Breast epithelium (tissue), 3 donors: ENCODE data around the gene TECRL.

Experiments
- POLR2A ChIP-seq: fragments of 450-650 bp; IDR thresholded peaks from one replicate; pipeline ENCODE4 v1.6.1; 2016; ENCODE audit warnings: antibody characterized with exemption, mild to moderate bottlenecking, moderate library complexity
- POLR2AphosphoS5 ChIP-seq, 3 donors: sonication (generic); formaldehyde crosslinking; IDR thresholded peaks; one replicate each; pipeline ENCODE4 v1.6.1; 2017; ENCODE audit warnings: antibody characterized with exemption in 3 of 3
- TF ChIP-seq, protein P1 (sequence below), 3 donors: fragments of 450-650 bp; IDR thresholded peaks; one replicate each; pipeline ENCODE4 v1.5.1; 2016 to 2017; ENCODE audit warnings: antibody characterized with exemption in 3 of 3, mild to moderate bottlenecking in 3 of 3, moderate library complexity in 3 of 3

DNA sequence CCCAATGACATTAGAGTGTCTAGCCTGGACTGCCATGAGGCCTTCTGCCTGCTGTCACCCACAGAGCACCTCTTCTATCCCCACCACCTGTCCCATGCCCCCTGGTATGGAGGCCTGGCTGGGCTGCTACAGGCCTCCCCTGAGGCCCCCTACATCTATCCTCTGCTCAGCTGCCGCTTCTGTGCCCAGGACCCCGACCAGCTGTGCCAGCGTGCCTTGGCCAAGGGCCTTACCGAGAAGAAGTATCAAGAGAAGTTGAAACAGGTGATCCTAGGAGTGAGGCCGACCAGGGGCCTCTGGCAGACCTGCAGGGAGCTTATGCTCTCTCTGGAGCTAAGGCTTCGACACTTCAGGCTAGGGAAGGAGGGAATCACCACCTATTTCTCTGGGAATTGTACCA, 21.7 kb upstream of the TECRL start:
- TF ChIP-seq POLR2AphosphoS5 (IDR thresholded peaks at IDR 0.05), result no peak
- TF ChIP-seq, protein P1, sequence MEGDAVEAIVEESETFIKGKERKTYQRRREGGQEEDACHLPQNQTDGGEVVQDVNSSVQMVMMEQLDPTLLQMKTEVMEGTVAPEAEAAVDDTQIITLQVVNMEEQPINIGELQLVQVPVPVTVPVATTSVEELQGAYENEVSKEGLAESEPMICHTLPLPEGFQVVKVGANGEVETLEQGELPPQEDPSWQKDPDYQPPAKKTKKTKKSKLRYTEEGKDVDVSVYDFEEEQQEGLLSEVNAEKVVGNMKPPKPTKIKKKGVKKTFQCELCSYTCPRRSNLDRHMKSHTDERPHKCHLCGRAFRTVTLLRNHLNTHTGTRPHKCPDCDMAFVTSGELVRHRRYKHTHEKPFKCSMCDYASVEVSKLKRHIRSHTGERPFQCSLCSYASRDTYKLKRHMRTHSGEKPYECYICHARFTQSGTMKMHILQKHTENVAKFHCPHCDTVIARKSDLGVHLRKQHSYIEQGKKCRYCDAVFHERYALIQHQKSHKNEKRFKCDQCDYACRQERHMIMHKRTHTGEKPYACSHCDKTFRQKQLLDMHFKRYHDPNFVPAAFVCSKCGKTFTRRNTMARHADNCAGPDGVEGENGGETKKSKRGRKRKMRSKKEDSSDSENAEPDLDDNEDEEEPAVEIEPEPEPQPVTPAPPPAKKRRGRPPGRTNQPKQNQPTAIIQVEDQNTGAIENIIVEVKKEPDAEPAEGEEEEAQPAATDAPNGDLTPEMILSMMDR (IDR thresholded peaks at IDR 0.05), result no peak
- TF ChIP-seq POLR2A, result no peak
